GM12892 (cell line): ENCODE measurements around the gene FLCN.
"Not testable (repeated sequence)": the region's sequence is repeated elsewhere in the genome, so short reads cannot be mapped to it uniquely, and the experiment has no call there.

ENCODE experiments used
- DNase-seq: peaks from one replicate; pipeline ENCODE4 v3.0.0; 2011; ENCODE audit not compliant: insufficient read length
- FAIRE-seq: peaks from 2 replicates; lab custom pipeline; 2011; peaks lifted over from hg19 to GRCh38; lab: Jason Lieb, UNC
- POLR2A ChIP-seq: IDR thresholded peaks from 2 replicates; pipeline ENCODE4 v1.6.1; 2011; ENCODE audit warnings: low read depth, low read length, control low read depth
- POLR2AphosphoS5 ChIP-seq: IDR thresholded peaks from 2 replicates; pipeline ENCODE4 v1.6.1; 2011; ENCODE audit warnings: low read depth, low read length, control low read depth
- TAF1 ChIP-seq: IDR thresholded peaks from 2 replicates; pipeline ENCODE4 v1.6.1; 2011; ENCODE audit warnings: low read depth, mild to moderate bottlenecking, control low read depth, low read length, borderline replicate concordance

The FLCN gene

DNA sequence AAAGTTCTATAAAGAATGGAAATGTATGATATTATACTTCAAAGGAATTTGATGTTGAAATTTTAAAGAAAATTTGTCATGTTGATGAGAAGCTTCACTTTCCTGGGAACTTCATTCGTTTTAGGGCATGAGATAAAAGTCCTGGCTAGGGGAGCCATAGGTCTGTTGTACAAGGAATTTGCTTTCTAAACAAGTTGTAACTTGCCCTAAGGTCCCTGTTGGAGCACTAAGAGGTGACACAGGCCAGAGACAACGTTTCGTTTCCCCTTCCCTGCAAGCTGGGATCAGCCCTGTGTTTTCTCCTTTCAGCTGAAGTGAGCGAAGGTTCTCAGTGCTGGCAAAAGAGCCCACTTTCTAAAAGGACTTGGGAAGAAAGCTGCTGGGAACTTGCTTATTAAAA, 47.4 kb downstream of the FLCN start:
- FAIRE-seq (no peak), DNase-seq (no peak)
- TF ChIP-seq TAF1 (no peak), POLR2A (no peak), POLR2AphosphoS5 (no peak)

GRCh38 chr17:17188586-17188985, 48.4 kb downstream of the FLCN start:
- TF ChIP-seq POLR2A, result no peak
- TF ChIP-seq TAF1, result no peak
- TF ChIP-seq POLR2AphosphoS5, result no peak
- FAIRE-seq, result no peak
- no peak for DNase-seq

DNA sequence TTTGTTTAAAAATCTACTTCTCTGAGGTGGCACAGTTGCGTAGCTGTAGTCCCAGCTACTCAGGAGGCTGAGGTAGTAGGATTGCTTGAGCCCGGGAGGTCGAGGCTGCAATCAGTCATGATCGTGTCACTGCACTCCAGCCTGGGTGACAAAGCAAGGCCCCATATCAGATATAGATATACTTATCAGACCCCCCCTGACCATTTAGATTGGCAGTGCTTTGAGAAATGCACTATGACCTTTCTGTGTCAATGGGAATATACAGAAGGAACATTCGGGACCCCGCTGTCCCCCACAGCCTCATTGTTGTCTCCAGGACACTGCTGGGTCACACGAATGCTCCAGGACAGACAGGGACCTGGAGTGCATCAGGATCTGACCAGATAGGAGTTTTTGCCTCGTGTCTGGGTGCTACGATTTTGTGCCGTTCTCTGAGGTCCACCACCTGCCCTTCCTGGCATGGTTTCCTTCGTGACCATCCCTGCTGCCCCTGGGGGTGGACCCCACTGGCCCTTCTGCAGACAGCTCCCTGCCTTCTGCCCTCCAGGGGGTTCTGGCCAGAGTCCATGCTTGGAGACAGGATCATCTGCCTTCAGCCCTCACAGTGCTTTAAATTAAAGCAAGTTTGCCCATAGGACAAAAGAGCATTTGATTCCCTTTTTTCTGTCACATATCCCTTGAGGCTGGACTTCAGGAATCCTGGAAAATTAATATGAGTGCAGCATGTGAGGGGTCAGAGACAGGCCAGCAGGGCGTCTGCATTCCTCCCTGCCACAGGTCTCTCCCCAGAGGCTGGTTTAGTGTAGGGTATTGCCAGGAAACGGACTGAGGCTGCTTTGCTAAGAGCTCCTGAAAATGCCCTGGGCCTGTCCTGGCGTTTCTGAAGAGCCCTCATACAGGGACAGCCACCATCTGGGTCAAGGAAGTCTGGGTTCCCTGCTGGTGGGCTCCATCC, 50.1 kb downstream of the FLCN start:
- FAIRE-seq, result no peak
- no peak for DNase-seq
- no peak for TF ChIP-seq POLR2A
- TF ChIP-seq POLR2AphosphoS5, result no peak
- TF ChIP-seq TAF1, result no peak

- DNase-seq (peak; percentile 43), FAIRE-seq (peak; percentile 86)
- TF ChIP-seq TAF1 (no peak), POLR2A (no peak), POLR2AphosphoS5 (no peak)
These were observed 50.9 kb downstream of the FLCN start for GRCh38 chr17:17186051-17186450.

GRCh38 chr17:17184985-17185757, 51.8 kb downstream of the FLCN start:
- FAIRE-seq, result peak; percentile 17

GRCh38 chr17:17183744-17184143, 53.2 kb downstream of the FLCN start:
- TF ChIP-seq POLR2AphosphoS5 (no peak), POLR2A (no peak), TAF1 (no peak)
- peak; percentile 42 for FAIRE-seq
- no peak for DNase-seq

More at GRCh38 chr17:17184985-17185757, 51.8 kb downstream of the FLCN start:
- DNase-seq, result not testable (repeated sequence)

DNA sequence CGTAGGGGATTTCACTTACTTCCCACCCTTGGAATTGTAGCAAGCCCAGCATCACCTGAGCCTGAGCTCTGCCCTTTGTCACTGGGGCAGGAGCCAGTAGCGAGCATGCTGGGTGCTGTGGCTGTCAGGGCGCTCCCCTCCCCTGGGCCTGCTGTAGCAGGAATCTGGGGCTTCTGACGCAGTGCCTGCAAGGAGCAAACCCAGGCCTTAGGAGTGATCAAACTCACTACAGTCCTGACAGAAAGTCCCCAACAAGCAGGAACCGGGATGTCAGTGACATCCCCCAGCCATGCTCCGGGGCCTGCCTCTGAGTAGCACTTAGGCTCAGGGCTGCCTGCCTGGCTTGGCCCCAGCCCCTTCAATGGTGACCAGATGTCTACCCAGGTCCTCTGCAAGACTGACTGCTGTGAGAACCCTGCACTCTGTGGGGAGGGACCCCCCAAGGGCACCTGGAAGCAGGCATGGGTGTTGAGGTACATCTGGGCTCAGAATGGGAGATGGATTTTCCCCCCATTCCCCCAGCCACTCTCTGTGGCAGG, 54.3 kb downstream of the FLCN start:
- DNase-seq (no peak), FAIRE-seq (peak; percentile 17)
- no peak for TF ChIP-seq POLR2A
- TF ChIP-seq TAF1, result no peak
- no peak for TF ChIP-seq POLR2AphosphoS5

DNA sequence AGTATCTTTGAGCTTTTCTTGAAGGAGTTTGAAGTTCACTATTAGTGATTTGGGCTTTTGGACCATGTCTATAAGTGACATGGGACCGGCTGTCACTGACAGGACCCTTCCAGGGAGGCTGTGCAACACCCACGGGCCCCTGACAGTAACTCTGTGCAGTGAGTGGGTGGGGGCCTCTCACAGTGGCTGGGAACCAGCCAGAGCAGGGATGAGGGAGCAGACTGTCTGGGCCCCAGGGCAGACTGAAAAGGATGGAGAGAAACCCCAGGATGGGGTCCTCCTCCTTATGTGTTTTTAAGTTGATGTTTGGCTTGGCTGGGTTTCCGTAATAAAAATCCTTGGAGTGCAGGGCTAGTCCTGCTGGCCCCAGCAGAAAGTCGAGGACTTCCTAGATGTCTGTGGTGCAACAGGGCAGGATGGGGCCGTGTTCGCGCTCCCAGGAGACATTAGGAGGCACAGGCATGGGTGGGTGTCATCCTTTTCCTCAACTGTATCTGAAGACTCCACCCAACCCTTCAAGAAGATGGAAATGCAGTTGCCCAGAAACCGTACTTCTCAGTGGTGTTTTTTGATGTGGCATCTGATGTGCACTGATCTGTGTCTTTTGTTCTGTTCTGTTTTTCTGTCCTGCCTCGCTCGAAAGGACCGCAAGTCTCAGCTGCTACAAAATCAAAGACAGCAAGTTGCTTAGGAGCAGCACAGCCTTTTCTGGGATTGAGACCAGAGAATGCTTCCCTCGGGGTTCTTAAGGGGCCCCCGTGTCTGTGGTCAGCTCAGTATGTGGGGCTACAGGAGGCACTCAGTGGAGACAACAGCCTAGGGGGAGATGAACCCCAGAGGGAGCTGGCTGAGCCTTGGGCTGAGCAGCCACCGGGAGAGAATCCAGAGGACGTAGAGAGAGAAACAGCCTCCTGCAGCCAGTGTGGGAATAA, 55.0 kb downstream of the FLCN start:
- TF ChIP-seq POLR2A, result no peak
- TF ChIP-seq TAF1, result no peak
- no peak for TF ChIP-seq POLR2AphosphoS5
- DNase-seq, result no peak
- FAIRE-seq, result peak; percentile 93

DNA sequence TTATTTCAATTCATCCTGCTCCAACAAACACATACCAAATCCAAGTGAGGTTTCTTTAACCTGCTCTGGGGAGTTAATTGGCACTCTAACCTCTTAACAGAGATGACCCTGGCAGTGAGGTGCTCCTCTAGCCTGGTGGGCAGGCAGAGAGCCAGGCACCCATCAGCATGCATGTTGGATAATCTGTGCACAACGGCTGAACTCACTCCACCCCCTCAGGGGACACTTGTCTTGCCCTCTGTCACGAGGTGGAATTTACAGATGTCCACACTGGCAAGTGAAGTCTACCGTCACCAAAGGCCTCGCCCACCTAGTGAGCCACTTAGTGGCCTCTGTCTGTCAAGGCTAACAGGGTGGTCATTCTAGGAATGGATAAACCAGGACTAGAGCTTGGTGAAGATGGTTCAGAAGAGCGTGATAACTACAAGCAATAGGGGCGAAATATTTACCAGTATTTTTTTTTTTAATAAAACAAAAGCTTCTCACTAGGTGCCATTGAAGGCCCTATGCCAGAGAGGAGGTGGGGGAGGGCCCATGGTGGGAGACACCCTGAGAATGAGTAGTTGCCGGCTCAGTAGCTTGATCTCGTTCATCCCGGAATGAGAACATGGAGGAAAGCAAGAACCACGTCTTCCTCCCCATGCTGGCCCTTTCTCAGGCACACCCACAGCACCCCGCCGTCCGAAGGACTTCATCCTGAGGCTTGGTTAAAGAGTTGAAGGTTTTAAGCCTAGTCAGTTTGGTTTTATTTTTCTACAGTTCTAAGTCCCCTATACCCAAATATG, 56.0 kb downstream of the FLCN start:
- peak; percentile 70 for FAIRE-seq
- no peak for TF ChIP-seq POLR2A
- TF ChIP-seq TAF1, result no peak
- no peak for TF ChIP-seq POLR2AphosphoS5
- DNase-seq, result no peak

DNA sequence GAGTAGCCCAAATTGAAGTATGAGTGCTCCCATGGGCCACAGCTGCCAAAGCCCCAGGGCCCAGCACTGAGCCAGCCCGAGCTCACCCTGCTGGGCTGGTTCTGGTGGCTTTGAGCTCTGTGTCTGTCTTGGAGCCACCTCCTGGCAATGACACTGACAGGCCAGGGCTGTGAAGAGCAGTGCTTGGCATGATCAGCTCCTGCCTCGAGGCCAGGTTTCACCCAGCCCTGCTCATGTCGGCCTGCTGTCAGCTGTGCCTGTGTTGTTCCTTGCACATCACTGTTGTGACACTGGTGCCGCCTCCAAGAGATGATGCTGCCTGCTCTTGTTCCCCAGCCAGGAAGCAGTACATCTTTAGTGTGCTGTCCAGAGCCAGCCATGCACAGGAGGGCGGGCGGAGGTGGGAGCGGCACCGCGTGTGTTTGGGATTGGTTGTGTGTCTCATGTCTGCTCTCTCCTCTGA, 56.8 kb downstream of the FLCN start:
- no peak for DNase-seq
- FAIRE-seq, result peak; percentile 70
- TF ChIP-seq TAF1, result no peak
- TF ChIP-seq POLR2A, result no peak
- TF ChIP-seq POLR2AphosphoS5, result no peak
